HEK293T (cell line): ENCODE measurements around the gene PDZD7.

ENCODE experiments used
- FOXA1 ChIP-seq: fragments of 450-650 bp; IDR thresholded peaks from 2 replicates; pipeline ENCODE4 v1.6.1; 2016; ENCODE audit warnings: mild to moderate bottlenecking
- NFRKB ChIP-seq: fragments of 450-650 bp; IDR thresholded peaks from 2 replicates; pipeline ENCODE4 v1.6.1; 2016; ENCODE audit warnings: mild to moderate bottlenecking, moderate library complexity

GRCh38 chr10:101021239-101021638 is 9.7 kb downstream of the PDZD7 start:
- TF ChIP-seq NFRKB (no peak), FOXA1 (no peak)
